Memory B cell (primary cell): Measurements from ENCODE around the gene ANK3.
"Not testable (repeated sequence)": the region's sequence is repeated elsewhere in the genome, so short reads cannot be mapped to it uniquely, and the experiment has no call there.

ENCODE experiments used
- ATAC-seq: fragments of 150-1000 bp; cut with Tn5 transposase; 2 replicates; pipeline ENCODE4 v1.10.0; 2021; ENCODE audit warnings: low read depth, mild to moderate bottlenecking, moderate library complexity
- DNase-seq, 2 donors: peaks; one replicate each; pipeline ENCODE4 v3.0.0; 2022; ENCODE audit warnings: low spot score in 2 of 2
- H3K27ac Mint-ChIP-seq: one replicate; pipeline ENCODE4 v1.8.0; 2022; ENCODE audit warnings: mild to moderate bottlenecking, moderate library complexity, mixed read lengths
- H3K27me3 Mint-ChIP-seq: one replicate; pipeline ENCODE4 v1.8.0; 2022; ENCODE audit warnings: mixed read lengths
- H3K36me3 Mint-ChIP-seq: one replicate; pipeline ENCODE4 v1.8.0; 2022; ENCODE audit warnings: mild to moderate bottlenecking, mixed read lengths
- H3K4me1 Mint-ChIP-seq: one replicate; pipeline ENCODE4 v1.8.0; 2022; ENCODE audit warnings: mixed read lengths
- H3K4me3 Mint-ChIP-seq: one replicate; pipeline ENCODE4 v1.8.0; 2022; ENCODE audit warnings: mild to moderate bottlenecking, moderate library complexity, mixed read lengths
- H3K9me3 Mint-ChIP-seq: one replicate; pipeline ENCODE4 v1.8.0; 2022; ENCODE audit warnings: mixed read lengths

ANK3 gene

GRCh38 chr10:60292536-60292935 lies 97.1 kb downstream of the ANK3 start:
- not testable (repeated sequence) for H3K36me3 Mint-ChIP-seq, H3K27me3 Mint-ChIP-seq, H3K4me3 Mint-ChIP-seq, H3K27ac Mint-ChIP-seq, H3K9me3 Mint-ChIP-seq, DNase-seq, ATAC-seq
- peaks cover 12% of the 10 kb centered on the region for H3K4me1 Mint-ChIP-seq

- Mint-ChIP-seq H3K4me1 (peaks cover 12% of the 10 kb centered on the region), H3K27ac (no peak overlapping the region), H3K4me3 (no peak overlapping the region), H3K27me3 (no peaks in the 10 kb centered on the region), H3K9me3 (no peaks in the 10 kb centered on the region), H3K36me3 (peaks cover 3% of the 10 kb centered on the region)
- DNase-seq: no peak
- ATAC-seq: no peak
Observed at GRCh38 chr10:60291344-60291930, 98.2 kb downstream of the ANK3 start.

GRCh38 chr10:60290558-60290957 lies 99.1 kb downstream of the ANK3 start:
- H3K27ac Mint-ChIP-seq: no peak overlapping the region
- peaks cover 3% of the 10 kb centered on the region for H3K36me3 Mint-ChIP-seq
- peaks cover 14% of the 10 kb centered on the region for H3K4me1 Mint-ChIP-seq
- DNase-seq: no peak
- ATAC-seq: no peak
- no peaks in the 10 kb centered on the region for H3K9me3 Mint-ChIP-seq
- no peaks in the 10 kb centered on the region for H3K27me3 Mint-ChIP-seq
- no peak overlapping the region for H3K4me3 Mint-ChIP-seq

GRCh38 chr10:60289800-60290199 lies 99.9 kb downstream of the ANK3 start:
- DNase-seq (no peak), ATAC-seq (no peak)
- Mint-ChIP-seq H3K36me3 (peaks cover 3% of the 10 kb centered on the region), H3K27me3 (no peaks in the 10 kb centered on the region), H3K9me3 (no peaks in the 10 kb centered on the region), H3K4me3 (no peak overlapping the region), H3K27ac (no peak overlapping the region), H3K4me1 (peaks cover 20% of the 10 kb centered on the region)

- Mint-ChIP-seq H3K9me3 (peaks cover 2% of the 10 kb centered on the region), H3K27me3 (no peaks in the 10 kb centered on the region), H3K36me3 (peaks cover 3% of the 10 kb centered on the region), H3K4me1 (peaks cover 27% of the 10 kb centered on the region), H3K4me3 (no peak overlapping the region), H3K27ac (no peak overlapping the region)
- DNase-seq (no peak), ATAC-seq (no peak)
Observed at GRCh38 chr10:60288256-60288655, 101.4 kb downstream of the ANK3 start.

- no peaks in the 10 kb centered on the region for H3K27me3 Mint-ChIP-seq
- peaks cover 34% of the 10 kb centered on the region for H3K4me1 Mint-ChIP-seq
- no peak overlapping the region for H3K4me3 Mint-ChIP-seq
- H3K36me3 Mint-ChIP-seq: no peaks in the 10 kb centered on the region
- no peak for DNase-seq
- peaks cover 3% of the 10 kb centered on the region for H3K9me3 Mint-ChIP-seq
- H3K27ac Mint-ChIP-seq: no peak overlapping the region
- ATAC-seq: no peak
Observed at GRCh38 chr10:60286559-60286958, 103.1 kb downstream of the ANK3 start.

- peaks cover 3% of the 10 kb centered on the region for H3K9me3 Mint-ChIP-seq
- H3K27me3 Mint-ChIP-seq: no peaks in the 10 kb centered on the region
- H3K27ac Mint-ChIP-seq: peak overlapping the region; percentile 56
- H3K4me3 Mint-ChIP-seq: no peak overlapping the region
- peaks cover 30% of the 10 kb centered on the region for H3K4me1 Mint-ChIP-seq
- no peaks in the 10 kb centered on the region for H3K36me3 Mint-ChIP-seq
- DNase-seq: no peak
- no peak for ATAC-seq
Observed at GRCh38 chr10:60283397-60283796, 106.3 kb downstream of the ANK3 start.

GRCh38 chr10:60282771-60283353 lies 106.8 kb downstream of the ANK3 start:
- Mint-ChIP-seq H3K9me3 (peaks cover 3% of the 10 kb centered on the region), H3K4me3 (peak overlapping the region; percentile 65), H3K36me3 (no peaks in the 10 kb centered on the region), H3K4me1 (peaks cover 25% of the 10 kb centered on the region), H3K27ac (peak overlapping the region; percentile 56), H3K27me3 (no peaks in the 10 kb centered on the region)
- peak; percentile 97 for ATAC-seq
- DNase-seq: peak in 1 of 2 donors; percentile 37

GRCh38 chr10:60281792-60282353 lies 107.8 kb downstream of the ANK3 start:
- no peak for DNase-seq
- Mint-ChIP-seq H3K4me3 (no peak overlapping the region), H3K27me3 (no peaks in the 10 kb centered on the region), H3K27ac (no peak overlapping the region), H3K36me3 (peaks cover 6% of the 10 kb centered on the region), H3K4me1 (peaks cover 25% of the 10 kb centered on the region), H3K9me3 (peaks cover 3% of the 10 kb centered on the region)
- ATAC-seq: no peak

- ATAC-seq (no peak), DNase-seq (no peak)
- no peak overlapping the region for H3K27ac Mint-ChIP-seq
- peaks cover 7% of the 10 kb centered on the region for H3K36me3 Mint-ChIP-seq
- H3K4me1 Mint-ChIP-seq: peaks cover 25% of the 10 kb centered on the region
- H3K27me3 Mint-ChIP-seq: no peaks in the 10 kb centered on the region
- H3K9me3 Mint-ChIP-seq: peaks cover 3% of the 10 kb centered on the region
- H3K4me3 Mint-ChIP-seq: no peak overlapping the region
Observed at GRCh38 chr10:60281331-60281730, 108.3 kb downstream of the ANK3 start.

- DNase-seq: no peak
- Mint-ChIP-seq H3K4me1 (peaks cover 22% of the 10 kb centered on the region), H3K27ac (no peak overlapping the region), H3K9me3 (peaks cover 3% of the 10 kb centered on the region), H3K4me3 (no peak overlapping the region), H3K36me3 (peaks cover 7% of the 10 kb centered on the region), H3K27me3 (no peaks in the 10 kb centered on the region)
- ATAC-seq: no peak
Observed at GRCh38 chr10:60280475-60280874, 109.2 kb downstream of the ANK3 start.

GRCh38 chr10:60277656-60278055 lies 112.0 kb downstream of the ANK3 start:
- H3K27ac Mint-ChIP-seq: no peak overlapping the region
- H3K4me3 Mint-ChIP-seq: no peak overlapping the region
- DNase-seq (no peak), ATAC-seq (no peak)
- H3K4me1 Mint-ChIP-seq: peaks cover 5% of the 10 kb centered on the region
- H3K36me3 Mint-ChIP-seq: peaks cover 20% of the 10 kb centered on the region
- H3K27me3 Mint-ChIP-seq: no peaks in the 10 kb centered on the region
- H3K9me3 Mint-ChIP-seq: peaks cover 5% of the 10 kb centered on the region

GRCh38 chr10:60276232-60276631 lies 113.4 kb downstream of the ANK3 start:
- Mint-ChIP-seq H3K27ac (no peak overlapping the region), H3K36me3 (peaks cover 20% of the 10 kb centered on the region), H3K27me3 (no peaks in the 10 kb centered on the region), H3K4me3 (no peak overlapping the region), H3K4me1 (peaks cover 6% of the 10 kb centered on the region), H3K9me3 (peaks cover 4% of the 10 kb centered on the region)
- DNase-seq: no peak
- ATAC-seq: no peak

- Mint-ChIP-seq H3K36me3 (peaks cover 13% of the 10 kb centered on the region), H3K27ac (no peak overlapping the region), H3K4me1 (peaks cover 6% of the 10 kb centered on the region), H3K9me3 (peaks cover 4% of the 10 kb centered on the region), H3K4me3 (peak overlapping the region; percentile 12), H3K27me3 (no peaks in the 10 kb centered on the region)
- ATAC-seq (peak; percentile 100), DNase-seq (peak in 1 of 2 donors; percentile 27)
Observed at GRCh38 chr10:60271319-60272040, 118.2 kb downstream of the ANK3 start.
